GM21515 (cell line): Measurements from ENCODE around the gene PTPN20.

Experiments
- ATAC-seq: cut with Tn5 transposase; IDR thresholded peaks from one replicate; pipeline ENCODE4 v1.9.1; 2021; ENCODE audit not compliant: unreplicated experiment

PTPN20 gene

DNA sequence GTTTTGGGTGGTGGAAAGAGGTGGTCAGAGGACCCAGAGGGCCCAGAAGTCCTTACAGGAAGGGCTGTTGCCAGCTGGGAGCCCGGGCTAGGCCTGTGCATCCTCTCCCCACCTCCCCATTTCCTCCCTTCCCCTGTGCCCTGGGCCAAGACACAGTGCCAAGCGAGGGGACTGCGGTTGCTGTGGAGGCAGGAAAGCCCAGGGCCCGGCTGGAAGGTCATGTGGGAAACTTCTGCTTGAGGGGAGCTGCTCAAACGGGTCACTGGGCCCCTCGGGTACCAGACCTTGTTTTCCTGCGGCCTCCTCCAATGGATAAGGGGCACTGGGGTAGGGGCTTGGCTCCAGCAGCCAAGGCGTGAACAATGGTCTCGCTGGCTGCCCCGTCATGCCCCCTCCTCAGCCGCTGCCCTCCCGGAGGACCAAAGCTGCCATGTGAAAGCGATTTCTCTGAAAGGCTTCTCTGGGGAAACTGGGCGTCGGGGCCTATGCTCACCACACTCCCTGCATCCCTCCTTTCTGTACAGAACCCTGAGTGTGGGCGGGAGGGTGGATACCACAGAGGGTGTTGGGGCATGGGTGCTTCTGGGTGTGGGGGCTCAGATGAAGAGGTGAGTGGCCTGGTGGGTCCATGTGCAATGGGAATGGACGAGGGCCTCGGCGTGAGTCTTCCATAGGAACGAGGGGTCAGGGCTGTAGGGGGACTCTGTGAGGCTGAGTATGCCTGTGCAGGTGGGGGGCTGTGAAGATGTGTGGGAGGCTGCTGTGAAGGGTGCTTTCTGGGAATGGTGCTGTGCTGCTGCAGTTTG, 135.3 kb downstream of the PTPN20 start:
- no peak for ATAC-seq

DNA sequence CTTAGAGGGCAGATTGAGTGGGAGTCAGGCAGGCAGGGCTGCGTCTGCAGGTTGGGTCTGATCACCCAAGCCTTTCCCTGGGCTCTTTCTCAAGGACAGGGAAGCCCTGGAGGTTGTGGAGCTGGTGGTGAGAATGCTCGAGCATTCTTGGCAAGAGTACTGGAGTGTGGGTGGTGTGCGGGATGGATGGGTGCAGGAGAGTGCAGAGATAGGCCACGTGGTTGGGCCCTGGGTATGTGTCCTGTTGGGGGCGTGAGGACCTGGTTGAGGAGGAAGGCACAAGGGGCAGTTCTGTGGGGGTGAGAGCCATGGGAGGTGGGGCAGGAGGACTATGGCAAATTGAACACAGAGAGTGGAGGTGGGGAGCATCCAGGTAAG, 135.9 kb downstream of the PTPN20 start:
- no peak for ATAC-seq

- ATAC-seq = peak; percentile 77
Observed at GRCh38 chr10:47047577-47048525, 136.6 kb downstream of the PTPN20 start.

- no peak for ATAC-seq
Observed at GRCh38 chr10:47048526-47048905, 137.3 kb downstream of the PTPN20 start.

GRCh38 chr10:47049056-47049851, 138.0 kb downstream of the PTPN20 start:
- ATAC-seq = no peak

DNA sequence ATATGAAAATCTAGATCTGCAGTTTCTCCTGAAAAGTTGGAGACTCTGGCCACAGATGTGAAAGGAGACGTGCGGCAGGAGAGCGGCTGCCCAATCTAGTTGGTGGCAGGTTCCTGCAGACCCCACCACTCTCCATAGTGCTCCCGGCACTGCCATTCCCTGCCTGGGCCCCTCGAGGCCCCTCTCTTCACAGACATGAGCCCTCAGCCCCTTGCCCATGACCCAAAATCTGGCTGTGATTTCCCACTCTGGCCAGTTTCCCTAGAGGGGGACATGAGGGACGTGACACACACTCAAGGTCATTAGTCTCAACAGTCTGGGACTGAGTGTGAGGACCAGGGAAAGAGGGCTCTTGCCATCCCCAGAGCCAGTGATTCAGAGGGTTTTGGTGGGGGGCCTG, 138.7 kb downstream of the PTPN20 start:
- ATAC-seq = no peak

DNA sequence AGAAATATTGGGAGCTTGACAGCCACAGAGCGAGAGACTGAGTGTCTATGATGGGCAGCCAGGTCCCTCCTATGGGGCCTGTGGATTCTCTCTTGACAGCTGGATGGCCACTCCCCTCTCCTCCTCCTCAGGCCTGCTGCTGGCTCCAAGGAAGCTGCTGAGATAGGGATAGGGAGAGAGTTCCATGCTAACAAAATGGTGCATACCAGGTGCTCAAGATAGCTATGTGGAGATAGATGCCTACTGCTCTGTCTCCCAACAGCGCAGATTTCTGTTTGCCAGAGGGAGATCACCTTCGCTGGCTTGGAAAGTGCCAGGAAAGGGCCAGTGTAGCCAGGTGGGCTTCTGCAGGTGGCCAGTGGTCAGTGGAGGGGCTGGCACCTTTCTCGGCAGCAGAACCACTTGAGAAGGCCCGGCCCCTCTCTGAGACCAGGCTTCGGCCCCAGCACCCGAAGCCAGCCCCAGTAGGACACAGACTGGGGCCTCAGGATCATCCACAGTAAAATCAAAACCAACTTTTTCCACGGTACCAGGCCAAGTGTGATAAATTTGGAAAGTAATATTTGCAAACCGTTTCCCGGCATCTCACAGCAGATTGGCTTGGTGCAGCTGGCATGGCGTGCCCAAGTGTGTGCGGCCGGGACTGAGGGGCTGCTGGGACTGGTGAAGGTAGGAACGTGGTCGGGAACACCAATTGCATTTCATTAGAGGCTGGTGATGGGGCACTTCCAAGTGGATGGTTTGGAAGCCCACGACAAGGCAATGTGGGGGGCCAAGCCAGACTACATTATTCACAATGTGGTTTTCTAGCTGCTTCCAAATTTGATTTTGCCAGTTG, 139.6 kb downstream of the PTPN20 start:
- no peak for ATAC-seq

GRCh38 chr10:47051741-47052238, 140.6 kb downstream of the PTPN20 start:
- no peak for ATAC-seq
